HS-27A (cell line): ENCODE results near the gene CEP89.
"Not testable (repeated sequence)": the region's sequence is repeated elsewhere in the genome, so short reads cannot be mapped to it uniquely, and the experiment has no call there.

Source experiments
- DNase-seq: peaks from one replicate; pipeline ENCODE4 v3.0.0-alpha.2; 2012; ENCODE audit warnings: low read depth, missing footprints

Gene CEP89

GRCh38 chr19:32869369-32869965 is 102.3 kb downstream of the CEP89 start, which contains the start of gene SLC7A9:
Gene SLC7A9, minus strand, starts transcription at chr19:32869767. Its CDS starts 1,233 bp downstream, at chr19:32868534.
- no peak for DNase-seq

- no peak for DNase-seq
These were observed 103.4 kb downstream of the CEP89 start for GRCh38 chr19:32868206-32868950.

DNA sequence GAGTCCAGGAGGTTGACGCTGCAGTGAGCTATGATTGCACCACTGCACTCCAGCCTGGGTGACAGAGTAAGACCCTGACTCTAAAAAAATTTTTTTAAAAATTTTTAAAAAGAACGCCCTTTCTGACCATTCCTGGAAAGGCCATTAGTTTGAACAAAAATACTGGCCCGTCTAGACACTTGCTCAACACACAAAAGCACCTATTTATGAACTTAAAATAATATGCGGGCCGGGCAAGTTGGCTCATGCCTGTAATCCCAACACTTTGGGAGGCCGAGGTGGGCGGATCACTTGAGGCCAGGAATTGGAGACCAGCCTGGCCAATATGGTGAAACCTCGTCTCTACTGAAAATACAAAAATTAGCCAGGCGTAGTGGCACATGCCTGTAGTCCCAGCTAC is 104.3 kb downstream of the CEP89 start:
- DNase-seq, result not testable (repeated sequence)

- DNase-seq, result no peak
These were observed 105.0 kb downstream of the CEP89 start for GRCh38 chr19:32866564-32867265.

GRCh38 chr19:32866061-32866460 is 105.7 kb downstream of the CEP89 start:
- DNase-seq, result no peak

DNA sequence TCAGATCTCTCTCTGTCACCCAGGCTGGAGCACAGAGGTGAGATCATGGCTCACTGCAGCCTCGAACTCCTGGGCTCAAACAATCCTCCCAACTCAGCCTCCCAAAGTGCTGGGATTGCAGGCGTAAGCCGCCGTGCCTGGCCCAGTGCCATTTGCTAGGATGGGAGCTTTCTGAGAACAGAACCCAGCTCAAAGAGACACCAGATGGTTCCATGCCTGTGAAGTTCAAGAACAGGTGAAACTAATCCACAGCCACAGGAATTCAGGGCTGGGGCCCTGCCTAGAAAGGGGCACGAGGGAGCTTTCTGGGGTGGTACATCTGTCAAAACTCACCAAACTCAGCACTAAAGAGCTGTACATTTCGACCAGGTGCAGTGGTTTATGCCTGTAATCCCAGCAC is 106.4 kb downstream of the CEP89 start:
- no peak for DNase-seq

GRCh38 chr19:32864318-32865007 is 107.3 kb downstream of the CEP89 start:
- no peak for DNase-seq

DNA sequence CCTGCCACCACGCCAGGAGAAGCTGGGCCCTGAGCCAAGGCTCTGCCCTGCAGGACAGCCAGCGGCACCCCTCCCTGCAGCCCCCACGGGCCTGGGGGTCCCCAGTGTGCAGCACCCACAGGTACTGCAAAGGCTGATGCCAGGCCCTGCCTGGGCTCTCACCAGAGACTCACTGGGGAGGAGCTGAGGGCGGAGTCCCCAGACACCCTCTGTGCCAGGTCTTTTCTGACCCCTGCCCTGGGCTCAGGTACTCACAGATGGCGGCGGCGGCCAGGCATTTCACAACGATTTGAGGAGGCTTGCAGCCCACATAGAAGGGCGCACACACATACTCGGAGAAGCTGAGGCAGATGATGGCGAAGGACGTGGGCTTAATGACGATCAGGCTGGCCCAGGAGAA is 107.9 kb downstream of the CEP89 start:
- DNase-seq, result no peak

- no peak for DNase-seq
These were observed 108.5 kb downstream of the CEP89 start for GRCh38 chr19:32863301-32863700.

DNA sequence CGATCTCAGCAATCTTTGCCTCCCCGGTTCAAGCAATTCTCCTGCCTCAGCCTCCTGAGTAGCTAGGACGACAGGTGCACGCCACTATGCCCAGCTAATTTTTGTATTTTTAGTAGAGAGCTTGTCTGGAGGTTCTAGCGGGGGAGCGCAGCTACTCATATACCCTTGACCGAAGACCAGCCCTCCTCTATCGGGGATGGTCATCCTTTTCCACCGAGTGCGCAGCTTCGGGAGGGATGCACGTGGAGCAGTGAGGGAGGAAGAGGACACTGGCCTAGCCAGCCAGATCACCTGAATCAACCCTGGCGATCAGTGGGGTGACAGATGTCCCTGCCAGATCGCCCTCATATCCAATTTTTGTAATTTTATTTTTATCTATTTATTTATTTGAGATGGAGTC is 109.0 kb downstream of the CEP89 start:
- no peak for DNase-seq

DNA sequence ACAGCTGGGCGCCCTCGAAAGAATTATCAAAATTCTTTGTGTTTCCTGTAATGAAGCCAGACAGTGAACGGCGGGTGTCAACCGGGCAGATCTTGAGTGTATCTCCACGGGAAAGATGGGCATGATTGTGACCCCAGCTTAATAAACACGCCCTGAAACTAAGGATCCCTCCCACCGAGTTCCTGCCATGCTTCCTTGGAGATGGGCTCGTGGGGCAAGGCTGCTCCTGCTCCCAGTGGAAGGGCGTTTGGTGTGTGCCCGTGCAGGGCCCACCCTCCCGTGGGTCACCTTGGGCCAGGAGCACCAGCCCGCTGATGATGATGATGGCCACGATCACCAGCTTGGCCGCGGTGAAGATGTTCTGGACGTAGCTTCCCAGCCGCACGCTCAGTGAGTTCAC is 109.6 kb downstream of the CEP89 start:
- no peak for DNase-seq

DNA sequence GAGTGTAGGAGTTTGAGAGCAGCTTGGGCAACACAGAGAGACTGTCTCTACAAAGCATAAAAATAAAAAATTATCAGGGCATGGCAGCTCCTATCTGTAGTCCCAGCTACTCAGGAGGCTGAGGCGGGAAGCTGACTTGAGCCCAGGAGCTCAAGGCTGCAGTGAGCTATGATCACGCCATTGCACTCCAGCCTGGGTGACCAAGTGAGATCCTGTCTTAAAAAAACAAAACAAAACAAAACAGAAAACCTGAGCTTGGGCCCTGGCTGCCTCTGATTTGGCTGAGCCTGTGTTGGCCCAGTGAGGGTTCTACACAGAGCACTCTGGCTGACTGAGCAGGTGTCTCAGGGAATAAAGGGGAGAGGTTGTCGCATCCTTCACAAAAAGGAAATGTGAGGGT is 110.2 kb downstream of the CEP89 start:
- DNase-seq, result no peak

DNA sequence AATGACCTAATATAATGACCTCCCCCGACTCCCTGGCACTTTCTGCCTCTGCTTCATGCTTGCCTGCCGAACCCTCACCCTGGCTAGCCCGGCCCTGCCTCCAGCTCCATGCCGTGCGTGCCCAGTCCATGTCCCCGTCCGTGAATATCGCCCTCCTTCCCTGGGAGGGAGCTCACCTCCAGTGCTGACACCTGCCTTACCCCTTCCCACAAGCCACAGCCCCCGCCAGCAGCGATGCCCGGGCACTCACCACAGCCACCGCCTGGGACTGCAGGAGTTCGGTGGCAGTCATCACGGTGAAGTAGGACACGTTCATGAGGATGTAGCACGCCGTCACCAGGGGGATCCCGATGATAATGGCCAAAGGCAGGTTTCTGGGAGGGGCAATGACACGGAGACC is 112.2 kb downstream of the CEP89 start:
- DNase-seq, result no peak

GRCh38 chr19:32858559-32858958 is 113.2 kb downstream of the CEP89 start:
- DNase-seq, result no peak

DNA sequence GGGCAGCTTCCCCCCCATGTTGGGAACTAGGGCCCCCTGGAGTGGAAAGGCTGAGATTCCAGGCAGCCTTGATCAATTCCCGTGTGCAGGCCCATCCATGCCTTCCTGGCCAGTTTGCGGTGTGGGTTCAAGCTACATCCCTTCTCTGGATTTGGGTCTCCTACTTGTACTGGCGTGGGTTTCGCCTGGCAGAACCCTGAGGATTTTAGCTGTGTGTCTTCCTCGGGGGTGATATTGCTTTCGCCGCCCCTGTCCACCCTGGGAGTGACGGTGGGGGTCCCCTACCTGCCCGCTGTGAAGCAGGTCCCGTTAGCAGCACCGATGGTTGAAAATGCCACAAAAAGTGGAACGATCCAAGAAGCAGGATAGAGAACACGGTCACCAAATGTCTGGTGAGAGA is 113.6 kb downstream of the CEP89 start:
- DNase-seq, result no peak

- DNase-seq, result no peak
These were observed 114.2 kb downstream of the CEP89 start for GRCh38 chr19:32857584-32857983.

GRCh38 chr19:32856818-32857217 is 114.9 kb downstream of the CEP89 start:
- DNase-seq, result not testable (repeated sequence)

DNA sequence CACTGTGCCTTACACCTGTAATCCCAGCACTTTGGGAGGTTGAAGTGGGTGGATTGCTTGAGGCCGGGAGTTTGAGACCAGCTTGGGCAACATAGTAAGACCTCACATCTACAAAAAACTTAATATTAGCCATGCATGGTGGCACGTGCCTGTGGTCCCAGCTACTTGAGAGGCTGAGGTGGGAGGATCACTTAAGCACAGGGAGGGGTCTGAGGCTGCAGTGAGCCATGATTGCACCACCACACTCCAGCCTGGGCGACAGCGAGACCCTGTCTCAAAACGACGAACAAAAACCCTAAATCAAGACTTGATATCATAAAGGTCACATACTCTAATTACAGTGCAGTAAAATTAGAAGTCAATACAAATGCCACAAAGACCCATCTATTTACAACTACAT is 119.5 kb downstream of the CEP89 start:
- DNase-seq, result no peak

GRCh38 chr19:32848035-32848434 is 123.7 kb downstream of the CEP89 start:
- DNase-seq, result not testable (repeated sequence)

GRCh38 chr19:32843716-32844245 is 128.0 kb downstream of the CEP89 start:
- DNase-seq, result no peak

- DNase-seq, result no peak
These were observed 129.7 kb downstream of the CEP89 start for GRCh38 chr19:32842061-32842460.

DNA sequence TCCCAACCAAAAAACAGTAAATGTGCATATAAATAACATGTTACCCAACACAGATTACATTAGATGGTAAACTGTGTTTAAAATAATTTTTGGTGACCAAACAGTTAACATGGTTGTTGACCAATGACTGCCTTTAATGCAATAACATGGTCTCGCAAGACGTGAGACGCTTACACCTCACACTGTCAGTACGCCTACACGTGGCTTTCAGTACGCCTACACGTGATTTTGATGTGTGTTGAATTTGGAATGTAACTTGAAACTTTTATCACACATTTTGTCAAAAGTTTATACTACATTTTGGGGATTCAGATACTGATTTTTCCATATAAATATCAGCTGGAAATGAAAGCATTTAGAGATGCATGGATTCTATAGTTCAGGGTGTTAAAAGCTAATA is 134.2 kb downstream of the CEP89 start:
- DNase-seq, result no peak
